Measurements from ENCODE around the gene GIGYF1. TPM values are rescaled to one million over a fixed set of nuclear protein-coding genes. Genes with fewer than 3 reads are reported as not detected.
"Not testable (repeated sequence)": the region's sequence is repeated elsewhere in the genome, so short reads cannot be mapped to it uniquely, and the experiment has no call there.

Gene GIGYF1
- total and polyA plus RNA-seq, 2 of the 13 experiments (the other 11 are each of a cell fraction or from before 2014, with no cell fraction given) = 7.6 to 16.1 TPM

- TF ChIP-seq RAD21 (CRISPR knock-in tag; IDR thresholded peaks at IDR 0.05) = peak; percentile 85
- TF ChIP-seq ZNF331 (CRISPR knock-in tag; IDR thresholded peaks at IDR 0.05) = peak; percentile 60; the same call in 1 of the 2 replicates
- TF ChIP-seq FOXP4 (CRISPR knock-in tag; IDR thresholded peaks at IDR 0.05) = peak; percentile 54; the same call in 1 of the 2 replicates
Observed at GRCh38 chr7:100705320-100705752, 11.3 kb upstream of the GIGYF1 start (continued).

GRCh38 chr7:100701089-100701488 is 7.0 kb upstream of the GIGYF1 start:
- H3K9ac ChIP-seq (ENCODE audit: insufficient read depth, low read depth, low read length); H3K27me3 ChIP-seq (ENCODE audit: control insufficient read depth in 1 of 2, insufficient read depth in 2 of 2, low read length in 2 of 2); H3K9me3 ChIP-seq (ENCODE audit: low read length); H4K20me1 ChIP-seq (ENCODE audit: insufficient read depth, low read length); H3K4me3 ChIP-seq (replicated peaks in 1 of 3; ENCODE audit: insufficient read depth in 1 of 3, low read depth in 2 of 3, low read length in 3 of 3); H3K4me2 ChIP-seq (ENCODE audit: low read depth, low read length); intact Hi-C loops (cut with micrococcal nuclease; ENCODE audit: unreplicated experiment); H3K36me3 ChIP-seq (replicated peaks in 1 of 2; ENCODE audit: control insufficient read depth in 1 of 2, insufficient read depth in 2 of 2, low read length in 2 of 2); FAIRE-seq; CTCF ChIA-PET (ENCODE audit: low intra/inter-chr PET ratio, low total read pairs); BruUV-seq (replicated peaks); DNase-seq (ENCODE audit: low spot score); H2AFZ ChIP-seq (ENCODE audit: low read length); H3K79me2 ChIP-seq (ENCODE audit: insufficient read depth, low read length); ATAC-seq; H3K27ac ChIP-seq (ENCODE audit: extremely low read length, insufficient read depth, low read length); POLR2A ChIA-PET: not testable (repeated sequence)
- peaks cover 10% of the 10 kb centered on the region for H3K4me1 ChIP-seq (ENCODE audit: insufficient read depth, low read length)
- WGBS (ENCODE audit: low lambda C conversion rate) = 86% methylated on average over 3 of the region's 3 CpGs
- in situ Hi-C loops (cut with HindIII; ENCODE audit: extremely low pct_ligation_motif_present, low pct_unique_long_range_greater_than_20kb) = loop anchor here (10.0 kb wide), 1 partner anchor 154 kb away; the partner anchor contains the start of gene SLC12A9

GRCh38 chr7:100699018-100699417 is 5.0 kb upstream of the GIGYF1 start:
- ChIA-PET POLR2A (no interaction called here), CTCF (ENCODE audit: low intra/inter-chr PET ratio, low total read pairs) (no interaction called here)
- H3K9me3 ChIP-seq (ENCODE audit: low read length) = no peaks in the 10 kb centered on the region
- no peaks in the 10 kb centered on the region for H3K79me2 ChIP-seq (ENCODE audit: insufficient read depth, low read length)
- H3K27ac ChIP-seq (ENCODE audit: extremely low read length, insufficient read depth, low read length) = no peak overlapping the region
- H2AFZ ChIP-seq (ENCODE audit: low read length) = no peak overlapping the region
- WGBS (ENCODE audit: low lambda C conversion rate) = 25% methylated on average over 5 of the region's 6 CpGs
- no peaks in the 10 kb centered on the region for H3K36me3 ChIP-seq (replicated peaks in 1 of 2; ENCODE audit: control insufficient read depth in 1 of 2, insufficient read depth in 2 of 2, low read length in 2 of 2)
- in situ Hi-C loops (cut with HindIII; ENCODE audit: extremely low pct_ligation_motif_present, low pct_unique_long_range_greater_than_20kb) (loop anchor here (10.0 kb wide), 1 partner anchor 234 kb away; the partner anchor contains the start of gene SPACDR), intact Hi-C loops (cut with micrococcal nuclease; ENCODE audit: unreplicated experiment) (no loop called here)
- H3K4me3 ChIP-seq (replicated peaks in 1 of 3; ENCODE audit: insufficient read depth in 1 of 3, low read depth in 2 of 3, low read length in 3 of 3) = no peak overlapping the region
- DNase-seq (ENCODE audit: low spot score) (no peak), ATAC-seq (no peak), FAIRE-seq (no peak)
- H4K20me1 ChIP-seq (ENCODE audit: insufficient read depth, low read length) = no peaks in the 10 kb centered on the region
- no peak overlapping the region for H3K4me2 ChIP-seq (ENCODE audit: low read depth, low read length)
- TF ChIP-seq CEBPB (IDR thresholded peaks at IDR 0.05; ENCODE audit: borderline replicate concordance, low read depth, low read length) = 0 out of 2 replicates have a peak, but pooled peaks have one; percentile 14
- TF ChIP-seq ATF6 (CRISPR knock-in tag; conservative IDR thresholded peaks at IDR 0.05) = no peak
- no peaks in the 10 kb centered on the region for H3K27me3 ChIP-seq (ENCODE audit: control insufficient read depth in 1 of 2, insufficient read depth in 2 of 2, low read length in 2 of 2)
- BruUV-seq (replicated peaks) = no TSS peak
- 0 out of 2 replicates have a peak, but pooled peaks cover 10% of the 10 kb centered on the region for H3K4me1 ChIP-seq (ENCODE audit: insufficient read depth, low read length)
- no peak overlapping the region for H3K9ac ChIP-seq (ENCODE audit: insufficient read depth, low read depth, low read length)

Measured in HepG2 (cell line).